GM21526 (cell line): ENCODE measurements around the gene SRRM5.
"Not testable (repeated sequence)": the region's sequence is repeated elsewhere in the genome, so short reads cannot be mapped to it uniquely, and the experiment has no call there.

Source experiments
- ATAC-seq: cut with Tn5 transposase; IDR thresholded peaks from one replicate; pipeline ENCODE4 v1.9.1; 2021; ENCODE audit warnings: moderate library complexity; ENCODE audit not compliant: unreplicated experiment, low FRiP score

Gene SRRM5

GRCh38 chr19:43636121-43636683, 24.3 kb downstream of the SRRM5 start:
- no peak for ATAC-seq

- no peak for ATAC-seq
Measured at GRCh38 chr19:43638214-43638994, 26.5 kb downstream of the SRRM5 start.

GRCh38 chr19:43638995-43639518, 27.2 kb downstream of the SRRM5 start:
- ATAC-seq: no peak

- no peak for ATAC-seq
Measured at GRCh38 chr19:43639519-43640423, 27.9 kb downstream of the SRRM5 start, which contains the start of gene CADM4. CADM4 (minus strand) TSS chr19:43639850; CDS start chr19:43639790, 60 bp downstream.

- no peak for ATAC-seq
Measured at GRCh38 chr19:43640424-43640757, 28.5 kb downstream of the SRRM5 start.

GRCh38 chr19:43641333-43641732, 29.4 kb downstream of the SRRM5 start:
- no peak for ATAC-seq

- no peak for ATAC-seq
Measured at GRCh38 chr19:43642531-43642930, 30.6 kb downstream of the SRRM5 start.

- no peak for ATAC-seq
Measured at GRCh38 chr19:43643326-43643725, 31.4 kb downstream of the SRRM5 start.

GRCh38 chr19:43644181-43644580, 32.3 kb downstream of the SRRM5 start:
- no peak for ATAC-seq

GRCh38 chr19:43648633-43649032, 36.7 kb downstream of the SRRM5 start:
- no peak for ATAC-seq

- no peak for ATAC-seq
Measured at GRCh38 chr19:43649514-43649913, 37.6 kb downstream of the SRRM5 start.

DNA sequence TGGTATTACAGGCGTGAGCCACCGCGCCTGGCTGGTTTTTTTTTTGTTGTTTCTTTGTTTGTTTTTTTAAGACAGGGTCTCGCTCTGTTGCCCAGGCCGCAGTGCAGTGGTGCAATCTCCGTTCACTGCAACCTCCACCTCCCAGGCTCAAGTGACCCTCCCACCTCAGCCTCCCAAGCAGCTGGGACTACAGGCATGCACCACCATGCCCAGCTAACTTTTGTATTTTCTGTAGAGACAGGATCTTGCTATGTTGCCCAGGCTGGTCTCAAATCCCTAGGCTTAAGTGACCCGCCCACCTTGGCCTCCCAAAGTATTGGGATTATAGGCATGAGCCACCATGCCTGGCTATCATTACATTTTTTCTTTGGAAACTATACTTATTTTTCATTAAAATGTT, 38.4 kb downstream of the SRRM5 start:
- not testable (repeated sequence) for ATAC-seq

DNA sequence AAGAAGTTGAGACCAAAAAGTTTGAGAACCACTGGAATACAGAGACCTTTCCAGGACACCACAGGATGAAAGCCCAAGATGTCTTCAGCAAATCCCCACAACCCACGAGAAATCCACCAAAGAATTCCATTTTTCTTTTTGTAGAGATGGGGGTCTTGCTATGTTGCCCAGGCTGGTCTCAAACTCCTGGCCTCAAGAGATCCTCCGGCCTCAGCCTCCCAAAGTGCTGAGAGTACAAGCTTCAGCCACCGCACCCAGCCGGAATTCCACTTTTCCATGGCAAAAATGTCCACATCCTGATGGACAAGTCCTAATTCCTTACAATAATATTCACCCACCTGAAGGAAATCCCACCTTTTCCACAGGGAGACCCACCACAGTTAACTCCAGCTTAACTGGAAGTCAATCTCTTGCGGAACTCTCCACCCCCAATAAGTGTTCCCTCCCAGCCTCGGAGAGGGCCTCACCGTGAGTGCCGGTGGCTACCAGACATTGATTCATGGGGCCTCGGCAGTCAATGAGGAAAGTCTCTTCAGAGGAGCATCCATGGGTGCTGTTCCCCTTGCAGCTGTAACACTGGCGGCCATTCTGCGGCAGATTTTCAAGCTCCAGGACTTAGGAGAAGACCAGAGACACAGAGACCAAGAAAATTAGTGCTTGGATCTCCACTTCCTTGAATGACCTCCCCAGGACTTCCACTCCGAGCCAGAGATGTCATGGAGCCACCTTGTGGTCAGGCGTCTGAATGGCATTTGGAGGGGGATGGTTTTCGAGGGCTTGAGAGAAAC, 40.1 kb downstream of the SRRM5 start:
- ATAC-seq: no peak

GRCh38 chr19:43652546-43652874, 40.6 kb downstream of the SRRM5 start:
- ATAC-seq: no peak

DNA sequence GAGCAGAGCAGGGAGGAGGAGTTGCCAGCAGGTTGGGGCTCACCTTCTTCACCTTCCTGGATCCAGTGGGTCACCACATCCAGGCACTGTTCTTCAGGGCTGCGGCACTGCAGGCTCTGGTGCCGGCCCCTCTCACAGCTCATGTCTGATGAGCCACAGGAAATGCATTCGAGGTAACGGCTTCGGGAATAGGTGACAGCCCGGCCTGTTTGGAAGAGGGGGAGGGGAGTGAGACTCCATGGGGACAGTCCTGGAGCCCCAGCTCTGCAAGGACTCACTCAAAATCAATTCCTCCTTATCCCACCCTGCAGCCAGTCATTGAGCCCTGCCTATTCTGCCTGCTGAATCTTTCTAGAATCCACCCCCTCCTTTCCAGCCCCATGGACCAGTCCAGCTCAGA, 44.5 kb downstream of the SRRM5 start:
- no peak for ATAC-seq

DNA sequence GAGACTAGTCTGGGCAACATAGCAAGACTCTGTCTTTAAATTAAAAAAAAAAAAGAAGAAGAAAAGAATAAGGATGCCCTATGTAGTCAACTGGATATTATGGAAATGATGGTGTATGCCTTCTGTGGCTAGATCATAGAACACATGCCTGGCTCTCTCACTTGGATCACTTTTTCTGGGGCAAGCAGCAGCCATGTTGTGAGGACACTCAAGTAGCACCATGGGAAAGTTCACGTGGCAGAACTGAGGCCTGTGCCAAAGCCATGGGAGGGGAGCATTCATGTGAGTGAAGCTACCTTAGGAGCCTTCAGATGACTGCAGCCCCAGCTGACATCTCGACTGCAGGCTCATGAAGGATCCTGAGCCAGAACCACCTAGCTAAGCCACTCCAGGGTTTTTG, 46.1 kb downstream of the SRRM5 start:
- ATAC-seq: no peak

GRCh38 chr19:43658494-43658893, 46.6 kb downstream of the SRRM5 start:
- ATAC-seq: no peak

GRCh38 chr19:43660301-43660970, 48.5 kb downstream of the SRRM5 start:
- no peak for ATAC-seq

GRCh38 chr19:43660971-43661360, 49.1 kb downstream of the SRRM5 start:
- no peak for ATAC-seq

DNA sequence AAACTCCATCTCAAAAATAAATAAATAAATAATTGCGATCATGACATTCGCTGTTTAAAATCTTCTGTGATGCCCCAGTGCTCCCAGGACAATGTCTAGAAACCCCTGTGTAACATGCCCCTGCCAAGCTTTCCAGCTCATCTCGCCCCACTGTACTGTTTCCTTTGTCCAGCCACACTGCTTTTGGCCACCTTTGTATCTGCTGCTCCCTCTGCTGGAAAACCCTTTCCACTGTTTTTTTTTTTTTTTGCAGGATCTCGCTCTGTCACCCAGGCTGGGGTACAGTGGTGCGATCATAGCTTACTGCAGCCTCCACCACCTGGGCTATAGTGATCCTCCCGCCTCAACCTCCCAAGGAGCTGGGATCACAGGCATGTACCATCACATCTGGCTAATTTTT, 50.6 kb downstream of the SRRM5 start:
- ATAC-seq: no peak
